Measurements from ENCODE around the gene BDP1.
"Not testable (repeated sequence)": the region's sequence is repeated elsewhere in the genome, so short reads cannot be mapped to it uniquely, and the experiment has no call there.

Gene BDP1

DNA sequence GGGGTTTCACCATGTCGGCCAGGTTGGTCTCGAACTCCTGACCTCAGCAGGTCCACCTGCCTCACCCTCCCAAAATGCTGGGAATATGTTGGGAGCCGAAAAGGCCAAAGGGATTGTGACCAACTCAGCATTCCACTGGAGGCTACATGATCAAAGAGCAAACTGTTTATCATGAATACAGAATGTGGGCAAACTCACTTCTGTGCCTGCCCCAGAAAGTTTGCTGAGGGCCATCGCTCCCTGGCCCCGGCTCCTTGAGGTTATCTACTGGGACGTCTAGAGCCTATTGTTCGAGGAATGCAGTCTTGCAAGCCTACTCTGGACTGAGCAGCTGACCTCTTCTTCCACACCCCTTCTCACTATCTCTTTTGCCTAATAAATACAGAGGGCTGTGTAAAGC, 116.4 kb downstream of the BDP1 start:
- H3K4me3 ChIP-seq (ENCODE audit: low read depth in 1 of 2, low read length in 2 of 2), result not testable (repeated sequence)

DNA sequence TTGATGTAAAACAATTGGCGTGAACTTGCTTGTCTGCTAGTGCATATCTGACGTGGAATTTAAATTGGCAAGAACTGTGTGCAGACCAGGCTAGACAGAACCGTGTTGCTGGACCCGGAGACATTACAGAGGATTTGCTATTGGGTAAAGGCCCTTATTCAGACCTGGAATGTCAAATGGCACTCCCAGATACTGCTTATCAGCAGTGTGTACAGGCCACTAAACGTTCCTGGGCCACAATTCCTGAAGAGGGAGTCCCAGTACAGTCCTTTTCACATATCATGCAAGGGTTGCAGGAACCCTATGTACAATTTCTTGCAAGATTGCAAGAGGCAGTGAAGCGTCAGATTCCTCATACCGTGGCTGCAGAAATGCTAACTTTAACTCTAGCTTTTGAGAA, 118.1 kb downstream of the BDP1 start:
- Histone ChIP-seq H3K4me3 (ENCODE audit: low read depth in 1 of 2, low read length in 2 of 2) (no peak overlapping the region), H3K27ac (ENCODE audit: low read length) (no peak overlapping the region), H3K9me3 (ENCODE audit: control insufficient read depth in 1 of 2, low read length in 2 of 2) (no peaks in the 10 kb centered on the region), H3K36me3 (ENCODE audit: control insufficient read depth in 1 of 2, insufficient read depth in 2 of 2, low read length in 2 of 2) (peaks cover 0 to 6% of the 10 kb centered on the region in 2 donors), H3K4me1 (ENCODE audit: control insufficient read depth in 1 of 2, insufficient read depth in 2 of 2, low read length in 2 of 2) (no peaks in the 10 kb centered on the region), H3K27me3 (ENCODE audit: low read depth, low read length) (no peaks in the 10 kb centered on the region)

More for the DNA sequence above, 116.4 kb downstream of the BDP1 start:
- H3K27ac ChIP-seq (ENCODE audit: low read length); H3K4me1 ChIP-seq (ENCODE audit: control insufficient read depth in 1 of 2, insufficient read depth in 2 of 2, low read length in 2 of 2); H3K27me3 ChIP-seq (ENCODE audit: low read depth, low read length); H3K9me3 ChIP-seq (ENCODE audit: control insufficient read depth in 1 of 2, low read length in 2 of 2): not testable (repeated sequence)
- H3K36me3 ChIP-seq (ENCODE audit: control insufficient read depth in 1 of 2, insufficient read depth in 2 of 2, low read length in 2 of 2), result peaks cover 5 to 10% of the 10 kb centered on the region in 2 donors

DNA sequence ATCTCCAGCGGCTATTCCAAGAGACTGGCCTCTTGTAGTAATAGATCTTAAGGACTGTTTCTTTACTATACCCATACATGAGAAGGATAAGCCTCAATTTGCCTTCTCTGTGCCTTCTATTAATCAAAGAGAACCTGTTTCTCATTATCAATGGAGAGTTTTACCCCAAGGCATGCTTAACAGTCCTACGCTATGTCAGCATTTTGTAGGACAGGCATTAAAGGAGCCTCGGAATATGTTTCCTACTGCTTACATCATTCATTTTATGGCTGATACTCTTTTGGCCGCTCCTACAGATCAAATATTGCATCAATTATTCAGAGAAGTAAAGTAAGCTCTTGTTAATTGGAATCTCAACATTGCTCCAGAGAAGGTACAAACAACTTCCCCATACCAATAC, 120.1 kb downstream of the BDP1 start:
- H3K27ac ChIP-seq (ENCODE audit: low read length); H3K4me3 ChIP-seq (ENCODE audit: low read depth in 1 of 2, low read length in 2 of 2); H3K27me3 ChIP-seq (ENCODE audit: low read depth, low read length); H3K9me3 ChIP-seq (ENCODE audit: control insufficient read depth in 1 of 2, low read length in 2 of 2); H3K36me3 ChIP-seq (ENCODE audit: control insufficient read depth in 1 of 2, insufficient read depth in 2 of 2, low read length in 2 of 2); H3K4me1 ChIP-seq (ENCODE audit: control insufficient read depth in 1 of 2, insufficient read depth in 2 of 2, low read length in 2 of 2): not testable (repeated sequence)

DNA sequence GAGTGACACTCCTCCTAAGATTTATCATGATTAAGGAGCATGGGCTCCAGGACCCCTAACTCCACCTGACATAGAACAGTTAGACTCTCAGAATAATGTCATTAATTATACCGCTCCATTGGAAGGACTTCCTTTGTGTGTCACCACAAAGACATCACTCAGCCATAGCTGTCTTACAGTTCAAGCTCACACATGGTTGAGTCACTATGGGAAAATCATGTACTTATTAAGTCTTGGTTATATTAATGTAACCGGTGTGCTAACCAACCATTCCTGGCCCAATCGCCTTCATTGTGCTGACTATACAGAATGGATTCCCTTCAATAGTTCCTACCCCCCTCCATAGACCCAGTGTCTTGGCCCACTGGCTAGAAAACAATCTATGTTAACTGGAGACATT, 120.8 kb downstream of the BDP1 start:
- no peak overlapping the region for H3K4me3 ChIP-seq (ENCODE audit: low read depth in 1 of 2, low read length in 2 of 2)
- no peaks in the 10 kb centered on the region for H3K27me3 ChIP-seq (ENCODE audit: low read depth, low read length)
- no peaks in the 10 kb centered on the region for H3K4me1 ChIP-seq (ENCODE audit: control insufficient read depth in 1 of 2, insufficient read depth in 2 of 2, low read length in 2 of 2)
- peaks cover 0 to 5% of the 10 kb centered on the region in 2 donors for H3K36me3 ChIP-seq (ENCODE audit: control insufficient read depth in 1 of 2, insufficient read depth in 2 of 2, low read length in 2 of 2)
- no peaks in the 10 kb centered on the region for H3K9me3 ChIP-seq (ENCODE audit: control insufficient read depth in 1 of 2, low read length in 2 of 2)
- H3K27ac ChIP-seq (ENCODE audit: low read length), result no peak overlapping the region

DNA sequence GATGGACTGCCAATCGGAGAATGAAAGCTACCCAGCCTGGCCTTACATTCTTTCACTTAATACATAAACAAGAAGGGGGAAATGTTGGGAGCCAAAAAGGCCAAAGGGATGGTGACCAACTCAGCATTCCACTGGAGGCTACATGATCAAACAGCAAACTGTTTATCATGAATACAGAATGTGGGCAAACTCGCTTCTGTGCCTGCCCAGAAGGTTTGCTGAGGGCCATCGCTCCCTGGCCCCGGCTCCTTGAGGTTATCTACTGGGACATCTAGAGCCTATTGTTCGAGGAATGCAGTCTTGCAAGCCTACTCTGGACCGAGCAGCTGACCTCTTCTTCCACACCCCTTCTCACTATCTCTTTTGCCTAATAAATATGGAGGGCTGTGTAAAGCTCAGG, 122.4 kb downstream of the BDP1 start:
- not testable (repeated sequence) for H3K27ac ChIP-seq (ENCODE audit: low read length); H3K27me3 ChIP-seq (ENCODE audit: low read depth, low read length)

DNA sequence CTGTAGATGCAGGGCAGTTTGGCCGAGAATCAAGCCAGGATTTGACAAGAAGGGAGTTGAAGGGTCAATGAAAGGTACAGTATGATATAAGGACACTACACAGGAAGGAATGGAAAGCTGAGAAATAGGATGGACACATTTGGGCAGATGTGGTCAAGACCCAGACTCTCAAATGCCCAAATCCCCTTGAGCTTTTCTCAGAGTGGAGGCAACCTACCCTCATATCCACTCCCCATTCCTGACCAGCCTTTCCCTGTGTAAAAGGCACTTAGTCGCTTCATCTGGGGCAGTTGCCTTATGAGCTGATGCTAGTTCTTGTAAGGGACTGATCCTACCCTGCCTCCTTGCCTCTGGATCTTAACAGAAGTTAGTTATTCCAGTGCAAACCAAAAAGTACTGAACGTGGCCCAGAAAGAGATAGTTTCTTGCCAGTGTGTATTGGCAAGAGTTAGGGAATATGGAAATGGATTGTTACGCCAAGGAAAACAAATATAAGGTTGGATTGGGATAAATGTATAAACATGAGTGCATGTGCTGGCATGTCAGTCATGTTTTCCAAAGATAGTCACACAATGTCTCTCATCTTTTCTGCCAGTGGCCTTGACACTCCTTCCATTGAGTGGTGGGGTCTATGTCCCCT, 127.6 kb downstream of the BDP1 start:
- peaks cover 0 to 4% of the 10 kb centered on the region in 2 donors for H3K36me3 ChIP-seq (ENCODE audit: control insufficient read depth in 1 of 2, insufficient read depth in 2 of 2, low read length in 2 of 2)
- H3K27me3 ChIP-seq (ENCODE audit: low read depth, low read length), result no peaks in the 10 kb centered on the region
- no peaks in the 10 kb centered on the region for H3K9me3 ChIP-seq (ENCODE audit: control insufficient read depth in 1 of 2, low read length in 2 of 2)
- H3K4me1 ChIP-seq (ENCODE audit: control insufficient read depth in 1 of 2, insufficient read depth in 2 of 2, low read length in 2 of 2), result peaks cover 0 to 10% of the 10 kb centered on the region in 2 donors
- H3K27ac ChIP-seq (ENCODE audit: low read length), result no peak overlapping the region
- H3K4me3 ChIP-seq (ENCODE audit: low read depth in 1 of 2, low read length in 2 of 2), result no peak overlapping the region

More for the DNA sequence above, 122.4 kb downstream of the BDP1 start:
- H3K4me3 ChIP-seq (ENCODE audit: low read depth in 1 of 2, low read length in 2 of 2); H3K36me3 ChIP-seq (ENCODE audit: control insufficient read depth in 1 of 2, insufficient read depth in 2 of 2, low read length in 2 of 2); H3K4me1 ChIP-seq (ENCODE audit: control insufficient read depth in 1 of 2, insufficient read depth in 2 of 2, low read length in 2 of 2); H3K9me3 ChIP-seq (ENCODE audit: control insufficient read depth in 1 of 2, low read length in 2 of 2): not testable (repeated sequence)

DNA sequence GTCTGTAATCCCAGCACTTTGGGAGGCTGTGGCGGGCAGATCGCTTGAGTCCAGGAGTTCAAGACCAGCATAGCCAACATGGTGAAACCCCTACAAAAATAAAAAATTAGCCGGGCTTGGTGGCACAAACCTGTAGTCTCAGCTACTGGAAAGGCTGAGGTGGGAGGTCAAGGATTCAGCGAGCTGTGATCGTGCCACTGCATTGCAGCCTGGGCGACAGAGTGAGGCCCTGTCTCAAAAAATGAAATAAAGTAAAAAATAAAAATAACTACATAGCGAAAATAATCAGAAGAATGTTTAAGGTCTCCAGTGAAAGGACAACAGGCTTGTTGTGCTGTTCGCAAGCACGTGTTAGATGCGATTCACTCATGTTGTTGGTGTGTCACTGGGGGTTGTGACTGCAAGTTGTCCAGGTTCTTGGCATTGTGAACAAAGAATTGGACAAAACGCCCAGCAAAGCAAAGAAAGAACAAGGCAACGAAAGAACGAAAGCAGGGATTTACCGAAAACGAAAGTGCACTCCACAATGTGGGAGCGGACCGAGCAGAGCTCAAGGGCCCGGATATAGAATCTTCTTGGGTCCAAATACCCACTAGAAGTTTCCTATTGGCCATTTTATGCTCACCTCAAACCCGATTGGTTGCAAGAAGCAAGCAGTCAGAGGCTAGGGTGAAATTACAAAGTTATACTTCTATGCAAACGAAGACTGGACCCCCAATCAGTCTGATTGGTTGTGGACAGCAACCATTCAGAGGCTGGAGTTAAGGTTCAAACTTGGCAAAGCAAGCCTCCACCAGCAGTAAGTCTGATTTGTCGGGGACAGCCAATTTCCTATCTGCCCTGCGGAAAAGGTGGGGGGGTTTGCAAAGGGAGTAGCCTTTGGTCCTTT, 130.8 kb downstream of the BDP1 start:
- Histone ChIP-seq H3K4me1 (ENCODE audit: control insufficient read depth in 1 of 2, insufficient read depth in 2 of 2, low read length in 2 of 2) (peaks cover 0 to 22% of the 10 kb centered on the region in 2 donors), H3K36me3 (ENCODE audit: control insufficient read depth in 1 of 2, insufficient read depth in 2 of 2, low read length in 2 of 2) (no peaks in the 10 kb centered on the region), H3K9me3 (ENCODE audit: control insufficient read depth in 1 of 2, low read length in 2 of 2) (no peaks in the 10 kb centered on the region), H3K27me3 (ENCODE audit: low read depth, low read length) (no peaks in the 10 kb centered on the region), H3K4me3 (ENCODE audit: low read depth in 1 of 2, low read length in 2 of 2) (peak overlapping the region; percentile 92 to 94), H3K27ac (ENCODE audit: low read length) (peak overlapping the region; percentile 81)

DNA sequence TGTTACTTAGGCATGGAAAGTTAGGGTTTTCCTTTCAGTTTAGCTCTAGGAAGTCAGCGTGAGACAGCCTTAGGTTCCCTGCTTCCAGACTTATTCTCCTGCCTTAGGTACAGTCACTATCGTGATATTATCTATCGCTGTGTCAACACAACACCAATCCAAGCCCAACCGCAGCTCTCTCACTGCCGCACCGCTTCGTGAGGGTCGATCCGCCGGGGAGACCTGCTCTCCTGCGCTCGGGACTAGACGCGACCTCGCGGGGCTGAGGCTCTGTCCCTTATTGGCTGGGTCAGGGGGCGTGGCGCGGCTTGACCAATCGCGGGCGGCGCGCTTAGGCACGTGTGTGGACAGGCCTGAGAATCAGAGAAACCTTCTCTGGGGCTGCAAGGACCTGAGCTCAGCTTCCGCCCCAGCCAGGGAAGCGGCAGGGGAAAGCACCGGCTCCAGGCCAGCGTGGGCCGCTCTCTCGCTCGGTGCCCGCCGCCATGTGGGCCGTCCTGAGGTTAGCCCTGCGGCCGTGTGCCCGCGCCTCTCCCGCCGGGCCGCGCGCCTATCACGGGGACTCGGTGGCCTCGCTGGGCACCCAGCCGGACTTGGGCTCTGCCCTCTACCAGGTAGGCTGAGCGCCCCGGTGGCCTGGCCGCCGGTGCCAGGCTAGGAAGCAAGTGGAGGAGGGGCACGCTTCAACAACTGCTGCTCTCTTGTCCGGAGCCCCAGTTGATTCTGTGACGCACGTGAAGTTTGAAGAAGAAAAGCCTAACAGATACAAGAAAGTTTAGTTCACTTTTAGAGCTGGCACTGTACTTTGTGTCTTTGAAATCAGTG, 131.7 kb downstream of the BDP1 start, which contains the start of gene MCCC2:
TSS of gene MCCC2 (plus strand) at position 400 of the 825 bp plus-strand sequence. CDS start at position 486, 86 bp downstream.
- H3K4me3 ChIP-seq (ENCODE audit: low read depth in 1 of 2, low read length in 2 of 2), result peak within 1 kb of the TSS; percentile 92 to 94
- no peaks in the 10 kb centered on the region for H3K9me3 ChIP-seq (ENCODE audit: control insufficient read depth in 1 of 2, low read length in 2 of 2)
- H3K4me1 ChIP-seq (ENCODE audit: control insufficient read depth in 1 of 2, insufficient read depth in 2 of 2, low read length in 2 of 2), result peaks cover 0 to 22% of the 10 kb centered on the region in 2 donors
- H3K27ac ChIP-seq (ENCODE audit: low read length), result peak within 1 kb of the TSS; percentile 84
- no peaks in the 10 kb centered on the region for H3K27me3 ChIP-seq (ENCODE audit: low read depth, low read length)
- no peaks in the 10 kb centered on the region for H3K36me3 ChIP-seq (ENCODE audit: control insufficient read depth in 1 of 2, insufficient read depth in 2 of 2, low read length in 2 of 2)

DNA sequence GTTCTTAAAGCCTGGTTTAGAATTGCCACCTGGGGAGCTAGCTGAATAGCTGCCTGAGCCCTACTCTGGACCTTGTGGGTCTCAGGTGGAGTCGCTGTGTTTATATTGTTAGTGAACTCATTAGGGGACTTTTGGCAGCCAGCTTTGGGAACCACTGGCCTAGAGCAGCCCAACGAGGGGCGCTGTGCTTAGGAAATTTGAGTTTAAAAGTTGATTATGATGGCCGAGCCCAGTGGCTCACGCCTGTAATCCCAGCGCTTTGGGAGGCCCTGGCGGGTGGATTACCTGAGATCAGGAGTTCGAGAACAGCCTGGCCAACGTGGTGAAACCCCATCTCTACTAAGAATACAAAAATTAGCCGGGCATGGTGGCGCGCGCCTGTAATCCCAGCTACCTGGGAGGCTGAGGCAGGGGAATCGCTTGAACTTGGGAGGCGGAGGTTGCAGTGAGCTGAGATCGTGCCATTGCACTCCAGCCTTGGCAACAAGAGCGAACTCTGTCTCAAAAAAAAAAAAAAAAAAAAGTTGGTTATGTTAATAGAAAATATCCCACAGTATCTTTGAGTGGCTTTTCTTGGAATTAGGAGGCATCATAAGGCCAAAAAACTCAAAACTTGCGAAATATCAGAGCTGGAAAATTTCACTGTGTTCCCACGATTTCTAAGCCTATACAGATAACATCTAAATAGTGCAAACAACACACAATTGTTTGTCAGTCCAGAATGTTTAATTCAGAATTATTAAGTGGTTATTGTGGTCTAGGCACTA, 132.5 kb downstream of the BDP1 start:
- Histone ChIP-seq H3K4me1 (ENCODE audit: control insufficient read depth in 1 of 2, insufficient read depth in 2 of 2, low read length in 2 of 2) (peaks cover 0 to 22% of the 10 kb centered on the region in 2 donors), H3K27ac (ENCODE audit: low read length) (peak overlapping the region; percentile 84), H3K27me3 (ENCODE audit: low read depth, low read length) (no peaks in the 10 kb centered on the region), H3K4me3 (ENCODE audit: low read depth in 1 of 2, low read length in 2 of 2) (peak overlapping the region; percentile 92 to 94), H3K9me3 (ENCODE audit: control insufficient read depth in 1 of 2, low read length in 2 of 2) (no peaks in the 10 kb centered on the region), H3K36me3 (ENCODE audit: control insufficient read depth in 1 of 2, insufficient read depth in 2 of 2, low read length in 2 of 2) (no peaks in the 10 kb centered on the region)

DNA sequence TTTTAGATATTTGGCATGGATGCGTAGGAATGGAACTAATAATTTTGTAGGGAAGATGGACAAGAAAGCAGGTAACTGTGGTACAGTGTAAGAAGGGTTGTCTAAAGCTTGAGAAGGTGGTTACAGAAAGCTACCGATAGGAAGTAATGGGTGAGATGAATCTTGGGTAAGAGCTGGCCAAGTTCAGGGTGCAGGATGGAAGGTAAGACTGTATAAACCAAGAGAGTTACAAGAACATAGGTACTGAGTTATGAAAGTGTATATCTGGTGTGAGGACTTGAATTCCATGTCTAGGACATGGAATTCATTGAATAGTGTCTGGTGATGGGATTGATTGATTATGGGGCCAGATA, 133.1 kb downstream of the BDP1 start:
- H3K4me3 ChIP-seq (ENCODE audit: low read depth in 1 of 2, low read length in 2 of 2), result peak overlapping the region in 1 of 2 donors; percentile 94
- no peaks in the 10 kb centered on the region for H3K9me3 ChIP-seq (ENCODE audit: control insufficient read depth in 1 of 2, low read length in 2 of 2)
- no peaks in the 10 kb centered on the region for H3K27me3 ChIP-seq (ENCODE audit: low read depth, low read length)
- peaks cover 0 to 22% of the 10 kb centered on the region in 2 donors for H3K4me1 ChIP-seq (ENCODE audit: control insufficient read depth in 1 of 2, insufficient read depth in 2 of 2, low read length in 2 of 2)
- H3K36me3 ChIP-seq (ENCODE audit: control insufficient read depth in 1 of 2, insufficient read depth in 2 of 2, low read length in 2 of 2), result no peaks in the 10 kb centered on the region
- H3K27ac ChIP-seq (ENCODE audit: low read length), result no peak overlapping the region

Data from muscle layer of duodenum (tissue), 2 donors.